HepG2 (cell line): ENCODE results near the gene VSIG10L. TPM values are rescaled to one million over a fixed set of nuclear protein-coding genes. Genes with fewer than 3 reads are reported as not detected.

ENCODE experiments used
- GFI1 ChIP-seq: sonication (generic); formaldehyde crosslinking; IDR thresholded peaks from 2 replicates; pipeline ENCODE4 v1.5.0; 2020; ENCODE audit warnings: missing genetic modification reagents, mild to moderate bottlenecking, borderline replicate concordance
- HMG20B ChIP-seq: conservative IDR thresholded peaks from 2 replicates; pipeline ENCODE4 v1.6.1; 2016; ENCODE audit warnings: missing genetic modification reagents, missing compliant biosample characterization
- NFKB2 ChIP-seq: sonication (generic); formaldehyde crosslinking; IDR thresholded peaks from 2 replicates; pipeline ENCODE4 v1.4.0; 2020; ENCODE audit warnings: missing genetic modification reagents, borderline replicate concordance
- PHF20 ChIP-seq: sonication (generic); formaldehyde crosslinking; IDR thresholded peaks from 2 replicates; pipeline ENCODE4 v1.5.0; 2020; ENCODE audit warnings: mild to moderate bottlenecking, missing genetic modification reagents
- RARA ChIP-seq: IDR thresholded peaks from 2 replicates; pipeline ENCODE4 v1.6.1; 2016; ENCODE audit warnings: missing genetic modification reagents, missing compliant biosample characterization
- SOX13 ChIP-seq, 3 experiments: fragments of 450-650 bp in 1 of 3; sonication (generic) in 1 of 3; formaldehyde crosslinking in 1 of 3; IDR thresholded peaks in 2 of 3; conservative IDR thresholded peaks in 1 of 3; 2 replicates each; pipeline versions ENCODE4 v1.5.0 to v1.6.1; 2016 to 2020; ENCODE audit warnings: antibody characterized with exemption in 1 of 3, mild to moderate bottlenecking in 1 of 3, missing compliant biosample characterization in 1 of 3, missing genetic modification reagents in 1 of 3, moderate library complexity in 1 of 3
- THAP11 ChIP-seq: IDR thresholded peaks from 2 replicates; pipeline ENCODE4 v1.6.1; 2016; ENCODE audit warnings: missing biosample characterization, missing genetic modification reagents
- ZBTB25 ChIP-seq: IDR thresholded peaks from 2 replicates; pipeline ENCODE4 v1.6.1; 2018; ENCODE audit warnings: missing genetic modification reagents
- ZNF143 ChIP-seq: sonication (generic); formaldehyde crosslinking; IDR thresholded peaks from 2 replicates; pipeline ENCODE4 v1.4.0; 2020; ENCODE audit warnings: missing genetic modification reagents
- ZNF207 ChIP-seq: fragments of 450-650 bp; IDR thresholded peaks from 2 replicates; pipeline ENCODE4 v1.6.1; 2016; ENCODE audit warnings: antibody characterized with exemption, borderline replicate concordance
- ZNF224 ChIP-seq: sonication (generic); formaldehyde crosslinking; IDR thresholded peaks from 2 replicates; pipeline ENCODE4 v1.5.0; 2020; ENCODE audit warnings: mild to moderate bottlenecking, missing genetic modification reagents
- ZNF296 ChIP-seq: sonication (generic); formaldehyde crosslinking; conservative IDR thresholded peaks from 2 replicates; pipeline ENCODE4 v1.5.0; 2020; ENCODE audit warnings: mild to moderate bottlenecking, missing genetic modification reagents
- ZNF670 ChIP-seq: sonication (generic); formaldehyde crosslinking; IDR thresholded peaks from 2 replicates; pipeline ENCODE4 v1.8.0; 2022; ENCODE audit warnings: mild to moderate bottlenecking, missing genetic modification reagents, borderline replicate concordance
- ZNF83 ChIP-seq: sonication (generic); formaldehyde crosslinking; IDR thresholded peaks from 2 replicates; pipeline ENCODE4 v1.4.0; 2020; ENCODE audit warnings: missing genetic modification reagents, mild to moderate bottlenecking, borderline replicate concordance
- ZNF878 ChIP-seq: sonication (generic); formaldehyde crosslinking; IDR thresholded peaks from 2 replicates; pipeline ENCODE4 v1.8.1; 2023; ENCODE audit warnings: mild to moderate bottlenecking, missing genetic modification reagents, moderate library complexity
- ZSCAN5A ChIP-seq: sonication (generic); formaldehyde crosslinking; IDR thresholded peaks from 2 replicates; pipeline ENCODE4 v1.8.0; 2022; ENCODE audit warnings: mild to moderate bottlenecking, missing genetic modification reagents, borderline replicate concordance
- polyA plus RNA-seq, 8 experiments: library from polyadenylated mRNA; depleted of rRNA in 3 of 8; stranded (reverse) in 7 of 8; unstranded in 1 of 8; fragments of >200 nt; fragmentation: Illumina TruSeq in 4 of 8; extraction: Trizol in 4 of 8; gene quantifications; 2 replicates each; pipeline versions ENCODE4 v1.2.1 to v1.2.3, GENCODE V29; 2011 to 2016; ENCODE audit warnings: low read depth in 4 of 8, missing spikeins in 1 of 8, mixed read lengths in 1 of 8; ENCODE audit not compliant: insufficient read depth in 1 of 8
- total RNA-seq, 5 experiments: library from RNA; depleted of rRNA; stranded (reverse); fragments of >200 nt; fragmentation: Illumina TruSeq; extraction: Trizol; gene quantifications; 2 replicates each; pipeline ENCODE4 v1.2.3, GENCODE V29; 2016; ENCODE audit warnings: low read depth in 1 of 5
- TF ChIP-seq, protein P1 (sequence below): sonication (generic); formaldehyde crosslinking; conservative IDR thresholded peaks from 2 replicates; pipeline ENCODE4 v1.8.0; 2022; ENCODE audit warnings: mild to moderate bottlenecking, moderate library complexity, missing genetic modification reagents
- TF ChIP-seq, protein P2 (sequence below): sonication (generic); formaldehyde crosslinking; IDR thresholded peaks from 2 replicates; pipeline ENCODE4 v1.8.1; 2023; ENCODE audit warnings: mild to moderate bottlenecking, moderate library complexity, missing genetic modification reagents

The VSIG10L gene
- total and polyA plus RNA-seq, 2 of the 13 experiments (the other 11 are each of a cell fraction or from before 2014, with no cell fraction given) = 2.7 to 8.5 TPM

GRCh38 chr19:51366389-51367254, 24.7 kb upstream of the VSIG10L start (continued):
- TF ChIP-seq, protein P1, sequence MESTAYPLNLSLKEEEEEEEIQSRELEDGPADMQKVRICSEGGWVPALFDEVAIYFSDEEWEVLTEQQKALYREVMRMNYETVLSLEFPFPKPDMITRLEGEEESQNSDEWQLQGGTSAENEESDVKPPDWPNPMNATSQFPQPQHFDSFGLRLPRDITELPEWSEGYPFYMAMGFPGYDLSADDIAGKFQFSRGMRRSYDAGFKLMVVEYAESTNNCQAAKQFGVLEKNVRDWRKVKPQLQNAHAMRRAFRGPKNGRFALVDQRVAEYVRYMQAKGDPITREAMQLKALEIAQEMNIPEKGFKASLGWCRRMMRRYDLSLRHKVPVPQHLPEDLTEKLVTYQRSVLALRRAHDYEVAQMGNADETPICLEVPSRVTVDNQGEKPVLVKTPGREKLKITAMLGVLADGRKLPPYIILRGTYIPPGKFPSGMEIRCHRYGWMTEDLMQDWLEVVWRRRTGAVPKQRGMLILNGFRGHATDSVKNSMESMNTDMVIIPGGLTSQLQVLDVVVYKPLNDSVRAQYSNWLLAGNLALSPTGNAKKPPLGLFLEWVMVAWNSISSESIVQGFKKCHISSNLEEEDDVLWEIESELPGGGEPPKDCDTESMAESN (CRISPR knock-in tag) = peak; percentile 72
- no peak for TF ChIP-seq ZNF207
- TF ChIP-seq PHF20 (CRISPR knock-in tag) = no peak
- no peak for TF ChIP-seq ZNF143
- TF ChIP-seq ZBTB25 (CRISPR knock-in tag) = 0 out of 2 replicates have a peak, but pooled peaks have one; percentile 20
- TF ChIP-seq ZSCAN5A (CRISPR knock-in tag) = peak; percentile 89
- no peak for TF ChIP-seq ZNF83
- TF ChIP-seq THAP11 (CRISPR knock-in tag) = peak; percentile 64
- TF ChIP-seq RARA (CRISPR knock-in tag) = peak; percentile 46
- TF ChIP-seq ZNF670 (CRISPR knock-in tag) = no peak
- no peak for TF ChIP-seq GFI1 (CRISPR knock-in tag)
- no peak for TF ChIP-seq ZNF296 (CRISPR knock-in tag)
- peak; percentile 22; the same call in 1 of the 2 replicates for TF ChIP-seq ZNF224 (CRISPR knock-in tag)
- TF ChIP-seq, protein P2, sequence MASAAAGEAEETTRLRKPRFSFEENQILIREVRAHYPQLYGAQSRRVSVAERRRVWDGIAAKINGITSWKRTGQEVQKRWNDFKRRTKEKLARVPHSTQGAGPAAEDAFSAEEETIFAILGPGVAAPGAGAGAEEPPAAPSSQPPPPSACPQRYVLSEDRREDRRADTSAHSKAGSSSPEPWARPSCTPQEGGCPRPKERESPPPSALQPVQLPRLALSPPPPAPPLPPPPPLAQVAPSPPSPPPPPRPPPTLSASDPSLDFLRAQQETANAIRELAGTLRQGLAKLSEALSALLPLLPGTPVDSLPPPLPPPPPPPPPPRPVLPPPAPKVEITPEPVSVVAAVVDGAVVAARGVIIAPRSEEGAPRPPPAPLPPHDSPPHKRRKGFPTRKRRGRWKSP (CRISPR knock-in tag) = peak; percentile 34; the same call in 1 of the 2 replicates
- TF ChIP-seq ZNF878 (CRISPR knock-in tag) = 0 out of 2 replicates have a peak, but pooled peaks have one; percentile 27
- no peak for TF ChIP-seq HMG20B (CRISPR knock-in tag)
- no peak for TF ChIP-seq SOX13 (IDR thresholded peaks at IDR 0.05)
- peak; percentile 6 to 84; a peak in 1 of 4 replicates for TF ChIP-seq SOX13 (CRISPR knock-in tag; conservative IDR thresholded peaks at IDR 0.05 in 1 of 2, IDR thresholded peaks at IDR 0.05 in 1 of 2)
- no peak; the same call in 1 of the 2 replicates for TF ChIP-seq NFKB2 (CRISPR knock-in tag)
